ENCODE data around the gene SPOCK1.
A peak's percentile ranks its signal among the peaks of the same experiment; 100 is the strongest.

The SPOCK1 gene

DNA sequence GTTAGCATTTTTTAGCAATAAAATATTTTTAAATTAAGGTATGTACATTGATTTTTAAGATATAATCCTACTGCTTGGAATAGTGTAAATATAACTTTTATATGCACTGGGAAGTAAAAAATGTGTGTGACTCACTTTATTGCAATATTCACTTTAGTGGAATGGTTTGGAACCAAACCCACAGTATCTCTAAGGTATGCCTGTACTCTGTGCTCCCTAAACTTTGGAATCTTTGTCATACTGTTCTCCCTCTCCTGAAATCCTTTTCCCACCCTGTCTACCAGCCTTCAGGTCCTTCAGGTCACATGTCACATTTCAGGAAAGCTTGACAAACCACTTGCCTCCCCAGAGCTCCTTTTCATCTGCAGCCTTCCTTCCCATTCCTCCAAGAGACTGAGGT lies 308.7 kb downstream of the SPOCK1 start:
- Histone ChIP-seq H3K9ac (ENCODE audit: low read length in 5 of 5) (no peak overlapping the region), H3K4me3 (ENCODE audit: low read depth in 1 of 5, low read length in 5 of 5) (no peak overlapping the region), H3K9me3 (ENCODE audit: control insufficient read depth in 5 of 5, low read length in 5 of 5) (no peaks in the 10 kb centered on the region), H3K36me3 (ENCODE audit: control insufficient read depth in 5 of 5, insufficient read depth in 5 of 5, low read length in 5 of 5) (no peaks in the 10 kb centered on the region), H3K4me1 (ENCODE audit: control insufficient read depth in 5 of 5, insufficient read depth in 5 of 5, low read length in 5 of 5) (no peaks in the 10 kb centered on the region), H3K27me3 (ENCODE audit: control insufficient read depth in 5 of 5, insufficient read depth in 4 of 5, low read length in 5 of 5) (no peaks in the 10 kb centered on the region), H3K27ac (ENCODE audit: low read depth, low read length) (no peak overlapping the region)

DNA sequence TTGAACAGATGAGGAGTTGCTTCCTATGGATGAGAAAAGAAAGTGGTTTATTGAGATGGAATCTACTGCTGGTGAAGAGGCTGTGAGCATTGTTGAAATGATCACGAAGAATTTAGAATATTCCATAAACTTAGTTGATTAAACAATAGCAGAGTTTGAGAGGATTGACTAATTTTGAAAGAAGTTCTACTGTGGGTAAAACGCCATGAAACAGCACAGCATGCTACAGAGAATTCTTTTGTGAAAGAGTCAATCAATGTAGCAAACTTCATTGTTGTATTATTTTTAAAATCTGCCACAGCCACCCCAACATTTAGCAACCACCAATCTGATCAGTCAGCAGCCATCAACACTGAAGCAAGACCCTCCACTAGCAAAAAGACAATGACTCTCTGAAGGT lies 309.1 kb downstream of the SPOCK1 start:
- no peak overlapping the region for H3K27ac ChIP-seq (ENCODE audit: low read depth, low read length)
- no peaks in the 10 kb centered on the region for H3K4me1 ChIP-seq (ENCODE audit: control insufficient read depth in 5 of 5, insufficient read depth in 5 of 5, low read length in 5 of 5)
- H3K27me3 ChIP-seq (ENCODE audit: control insufficient read depth in 5 of 5, insufficient read depth in 4 of 5, low read length in 5 of 5), result no peaks in the 10 kb centered on the region
- H3K36me3 ChIP-seq (ENCODE audit: control insufficient read depth in 5 of 5, insufficient read depth in 5 of 5, low read length in 5 of 5), result no peaks in the 10 kb centered on the region
- H3K4me3 ChIP-seq (ENCODE audit: low read depth in 1 of 5, low read length in 5 of 5), result no peak overlapping the region
- no peak overlapping the region for H3K9ac ChIP-seq (ENCODE audit: low read length in 5 of 5)
- no peaks in the 10 kb centered on the region for H3K9me3 ChIP-seq (ENCODE audit: control insufficient read depth in 5 of 5, low read length in 5 of 5)

DNA sequence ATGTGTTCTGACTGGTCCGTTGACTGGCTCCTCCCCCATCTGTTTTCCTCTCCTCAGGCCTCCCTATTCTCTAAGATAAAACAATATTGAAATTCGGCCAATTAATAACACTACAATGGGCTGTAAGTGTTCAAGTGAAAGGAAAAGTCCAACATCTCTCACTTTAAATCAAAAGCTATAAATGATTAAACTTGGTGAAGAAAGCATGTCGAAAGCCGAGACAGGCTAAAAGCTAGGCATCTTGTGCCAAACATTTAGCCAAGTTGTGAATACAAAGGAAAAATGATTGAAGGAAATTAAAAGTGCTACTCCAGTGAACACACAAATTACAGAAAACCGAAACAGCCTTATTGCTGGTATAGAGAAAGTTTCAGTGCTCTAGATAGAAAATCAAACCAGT lies 310.6 kb downstream of the SPOCK1 start:
- Histone ChIP-seq H3K4me1 (ENCODE audit: control insufficient read depth in 5 of 5, insufficient read depth in 5 of 5, low read length in 5 of 5) (no peaks in the 10 kb centered on the region), H3K36me3 (ENCODE audit: control insufficient read depth in 5 of 5, insufficient read depth in 5 of 5, low read length in 5 of 5) (no peaks in the 10 kb centered on the region), H3K27me3 (ENCODE audit: control insufficient read depth in 5 of 5, insufficient read depth in 4 of 5, low read length in 5 of 5) (no peaks in the 10 kb centered on the region), H3K9me3 (ENCODE audit: control insufficient read depth in 5 of 5, low read length in 5 of 5) (no peaks in the 10 kb centered on the region), H3K9ac (ENCODE audit: low read length in 5 of 5) (no peak overlapping the region), H3K27ac (ENCODE audit: low read depth, low read length) (no peak overlapping the region), H3K4me3 (ENCODE audit: low read depth in 1 of 5, low read length in 5 of 5) (no peak overlapping the region)

DNA sequence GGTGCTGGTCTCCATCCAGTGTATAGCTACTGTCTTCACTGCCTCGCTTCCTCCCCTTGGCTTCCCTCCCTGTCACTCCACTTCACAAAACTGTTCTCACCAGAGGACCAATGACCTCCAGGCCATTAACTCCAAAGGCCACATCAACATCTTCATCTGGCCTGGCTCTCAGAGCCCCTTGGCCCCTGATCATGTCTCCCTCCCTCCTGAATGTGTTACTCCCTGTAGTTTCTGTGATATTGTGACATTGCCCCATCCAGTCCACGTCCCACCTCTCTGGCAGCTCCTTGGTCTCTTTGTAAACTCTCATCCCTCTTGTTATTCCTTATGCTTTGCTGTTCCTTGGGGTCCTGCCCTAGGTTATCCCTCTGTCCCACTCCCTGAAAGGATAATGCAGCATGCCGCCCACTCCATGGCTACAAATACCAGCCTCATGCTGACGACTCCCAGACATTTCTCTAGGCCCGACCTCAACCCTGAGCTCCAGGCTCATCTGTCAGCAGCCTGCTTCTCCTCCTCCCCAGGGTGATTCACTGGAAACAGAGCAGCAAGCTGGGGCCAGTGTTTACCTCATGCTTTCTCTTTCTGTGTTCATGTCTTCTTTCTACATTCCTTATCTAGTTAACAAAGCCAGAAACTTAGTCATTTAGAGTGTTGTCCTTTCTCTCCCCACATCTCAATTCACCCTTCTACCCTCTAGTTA lies 312.2 kb downstream of the SPOCK1 start:
- Histone ChIP-seq H3K36me3 (ENCODE audit: control insufficient read depth in 5 of 5, insufficient read depth in 5 of 5, low read length in 5 of 5) (no peaks in the 10 kb centered on the region), H3K27ac (ENCODE audit: low read depth, low read length) (peak overlapping the region; percentile 5), H3K9ac (ENCODE audit: low read length in 5 of 5) (no peak overlapping the region), H3K4me1 (ENCODE audit: control insufficient read depth in 5 of 5, insufficient read depth in 5 of 5, low read length in 5 of 5) (no peaks in the 10 kb centered on the region), H3K27me3 (ENCODE audit: control insufficient read depth in 5 of 5, insufficient read depth in 4 of 5, low read length in 5 of 5) (no peaks in the 10 kb centered on the region), H3K4me3 (ENCODE audit: low read depth in 1 of 5, low read length in 5 of 5) (no peak overlapping the region), H3K9me3 (ENCODE audit: control insufficient read depth in 5 of 5, low read length in 5 of 5) (no peaks in the 10 kb centered on the region)

DNA sequence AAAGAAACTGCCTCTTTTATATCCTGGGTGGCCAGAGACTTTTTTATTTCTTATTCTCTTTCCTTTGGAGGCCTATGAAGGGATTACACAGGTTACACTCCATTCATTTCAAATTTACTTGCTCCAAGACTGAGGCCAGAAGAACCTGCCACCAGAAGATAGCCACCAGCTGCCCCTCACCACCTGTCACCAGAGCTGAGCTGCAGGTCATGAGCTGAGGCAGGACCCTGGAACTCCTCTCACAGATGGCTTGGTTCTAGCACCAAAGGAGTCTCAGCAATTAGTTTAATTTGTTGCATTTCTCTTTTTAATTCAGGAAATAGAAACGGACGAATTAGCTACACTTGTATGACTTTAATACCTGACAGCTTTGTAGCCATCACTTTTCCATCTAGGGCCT lies 313.9 kb downstream of the SPOCK1 start:
- no peak overlapping the region for H3K4me3 ChIP-seq (ENCODE audit: low read depth in 1 of 5, low read length in 5 of 5)
- H3K9ac ChIP-seq (ENCODE audit: low read length in 5 of 5), result no peak overlapping the region
- H3K27me3 ChIP-seq (ENCODE audit: control insufficient read depth in 5 of 5, insufficient read depth in 4 of 5, low read length in 5 of 5), result no peaks in the 10 kb centered on the region
- H3K36me3 ChIP-seq (ENCODE audit: control insufficient read depth in 5 of 5, insufficient read depth in 5 of 5, low read length in 5 of 5), result no peaks in the 10 kb centered on the region
- H3K4me1 ChIP-seq (ENCODE audit: control insufficient read depth in 5 of 5, insufficient read depth in 5 of 5, low read length in 5 of 5), result no peaks in the 10 kb centered on the region
- no peaks in the 10 kb centered on the region for H3K9me3 ChIP-seq (ENCODE audit: control insufficient read depth in 5 of 5, low read length in 5 of 5)
- no peak overlapping the region for H3K27ac ChIP-seq (ENCODE audit: low read depth, low read length)

DNA sequence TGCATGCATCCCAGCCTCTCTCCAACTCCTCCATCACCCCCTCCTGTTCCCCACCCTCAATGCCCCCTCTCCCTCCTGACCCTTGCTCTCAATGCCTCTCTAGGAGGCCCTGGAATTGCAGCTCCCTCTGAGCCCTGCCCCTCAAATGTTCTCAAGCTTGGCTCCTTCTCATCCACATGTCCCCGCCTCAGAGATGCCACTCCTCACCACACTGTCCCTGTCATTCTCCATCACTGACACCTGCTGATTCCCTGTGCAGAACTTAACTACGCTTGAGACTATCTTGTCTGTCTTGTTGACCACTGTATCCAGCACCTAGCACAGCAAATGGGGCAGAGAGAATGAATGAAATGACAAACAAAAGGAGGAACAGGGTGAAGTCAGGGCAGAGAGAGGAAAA lies 314.4 kb downstream of the SPOCK1 start:
- no peaks in the 10 kb centered on the region for H3K9me3 ChIP-seq (ENCODE audit: control insufficient read depth in 5 of 5, low read length in 5 of 5)
- H3K4me1 ChIP-seq (ENCODE audit: control insufficient read depth in 5 of 5, insufficient read depth in 5 of 5, low read length in 5 of 5), result no peaks in the 10 kb centered on the region

DNA sequence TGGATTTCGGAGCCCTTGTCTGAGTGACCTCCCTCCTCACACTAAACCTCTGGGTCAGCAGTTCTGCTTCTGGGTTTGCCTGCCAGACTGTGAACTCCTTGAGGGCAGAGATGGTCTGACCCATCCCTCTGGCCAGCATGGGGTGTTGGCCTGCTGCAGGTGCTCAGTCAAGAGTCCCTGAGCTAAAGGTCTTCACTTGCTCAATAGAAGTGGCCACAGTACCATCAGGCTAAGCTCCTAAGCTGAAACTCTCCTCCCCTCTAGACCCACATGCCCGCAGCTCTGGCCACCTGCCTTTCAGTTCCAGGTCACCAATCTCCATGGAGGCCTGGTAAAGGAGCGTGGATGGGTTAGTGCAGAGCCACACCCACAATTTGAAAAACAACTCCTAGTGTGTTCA lies 316.6 kb downstream of the SPOCK1 start:
- Histone ChIP-seq H3K27me3 (ENCODE audit: control insufficient read depth in 5 of 5, insufficient read depth in 4 of 5, low read length in 5 of 5) (peaks cover 0 to 4% (median 0%) of the 10 kb centered on the region in 5 donors), H3K9me3 (ENCODE audit: control insufficient read depth in 5 of 5, low read length in 5 of 5) (no peaks in the 10 kb centered on the region), H3K4me1 (ENCODE audit: control insufficient read depth in 5 of 5, insufficient read depth in 5 of 5, low read length in 5 of 5) (no peaks in the 10 kb centered on the region), H3K4me3 (ENCODE audit: low read depth in 1 of 5, low read length in 5 of 5) (no peak overlapping the region), H3K9ac (ENCODE audit: low read length in 5 of 5) (no peak overlapping the region), H3K36me3 (ENCODE audit: control insufficient read depth in 5 of 5, insufficient read depth in 5 of 5, low read length in 5 of 5) (no peaks in the 10 kb centered on the region), H3K27ac (ENCODE audit: low read depth, low read length) (no peak overlapping the region)

More for the DNA sequence above, 314.4 kb downstream of the SPOCK1 start:
- no peaks in the 10 kb centered on the region for H3K27me3 ChIP-seq (ENCODE audit: control insufficient read depth in 5 of 5, insufficient read depth in 4 of 5, low read length in 5 of 5)
- no peak overlapping the region for H3K4me3 ChIP-seq (ENCODE audit: low read depth in 1 of 5, low read length in 5 of 5)
- no peak overlapping the region for H3K27ac ChIP-seq (ENCODE audit: low read depth, low read length)
- no peak overlapping the region for H3K9ac ChIP-seq (ENCODE audit: low read length in 5 of 5)
- no peaks in the 10 kb centered on the region for H3K36me3 ChIP-seq (ENCODE audit: control insufficient read depth in 5 of 5, insufficient read depth in 5 of 5, low read length in 5 of 5)

DNA sequence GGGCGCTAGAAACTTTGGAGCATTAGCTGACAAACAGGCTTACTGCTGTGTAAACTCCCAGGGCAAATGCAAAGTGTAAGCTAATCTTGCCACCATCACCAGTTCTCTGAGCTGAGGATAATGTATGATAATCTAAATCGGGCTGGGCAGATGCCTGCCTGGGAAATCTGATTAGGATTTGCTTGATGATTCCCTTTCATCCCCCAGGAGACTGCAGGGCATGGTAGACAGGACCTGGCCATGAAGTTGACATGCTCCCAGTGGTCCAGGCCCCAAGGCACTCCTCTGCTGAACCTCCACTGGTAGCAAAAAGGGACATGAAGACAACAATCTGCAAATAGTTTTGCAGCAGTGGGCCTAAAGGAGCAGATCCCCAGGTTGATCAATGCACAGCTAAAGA lies 317.5 kb downstream of the SPOCK1 start:
- Histone ChIP-seq H3K27ac (ENCODE audit: low read depth, low read length) (no peak overlapping the region), H3K9ac (ENCODE audit: low read length in 5 of 5) (no peak overlapping the region)

DNA sequence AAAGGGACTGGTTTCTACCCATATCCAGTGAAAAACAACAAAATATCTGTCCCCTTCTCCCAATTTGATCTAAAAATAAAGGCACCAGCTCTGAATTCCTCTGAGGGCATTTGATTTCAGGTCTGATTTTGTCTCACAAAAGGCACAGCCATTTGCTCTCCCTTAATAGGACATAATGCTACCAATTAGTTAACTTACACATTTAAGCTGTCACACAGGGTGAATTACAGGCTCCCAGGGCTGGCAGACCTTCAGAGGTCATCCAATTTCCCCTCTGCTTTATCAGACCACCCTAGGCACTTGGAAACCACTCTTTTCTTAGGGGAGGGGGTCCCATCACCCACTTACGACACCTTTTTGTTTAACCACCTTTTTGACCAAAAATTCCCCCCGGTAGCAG lies 319.9 kb downstream of the SPOCK1 start:
- Histone ChIP-seq H3K9ac (ENCODE audit: low read length in 5 of 5) (no peak overlapping the region), H3K27ac (ENCODE audit: low read depth, low read length) (no peak overlapping the region), H3K9me3 (ENCODE audit: control insufficient read depth in 5 of 5, low read length in 5 of 5) (no peaks in the 10 kb centered on the region), H3K4me1 (ENCODE audit: control insufficient read depth in 5 of 5, insufficient read depth in 5 of 5, low read length in 5 of 5) (no peaks in the 10 kb centered on the region), H3K27me3 (ENCODE audit: control insufficient read depth in 5 of 5, insufficient read depth in 4 of 5, low read length in 5 of 5) (peaks cover 0 to 4% (median 0%) of the 10 kb centered on the region in 5 donors), H3K4me3 (ENCODE audit: low read depth in 1 of 5, low read length in 5 of 5) (no peak overlapping the region), H3K36me3 (ENCODE audit: control insufficient read depth in 5 of 5, insufficient read depth in 5 of 5, low read length in 5 of 5) (no peaks in the 10 kb centered on the region)

More for the DNA sequence above, 317.5 kb downstream of the SPOCK1 start:
- Histone ChIP-seq H3K27me3 (ENCODE audit: control insufficient read depth in 5 of 5, insufficient read depth in 4 of 5, low read length in 5 of 5) (peaks cover 0 to 4% (median 0%) of the 10 kb centered on the region in 5 donors), H3K4me1 (ENCODE audit: control insufficient read depth in 5 of 5, insufficient read depth in 5 of 5, low read length in 5 of 5) (no peaks in the 10 kb centered on the region), H3K36me3 (ENCODE audit: control insufficient read depth in 5 of 5, insufficient read depth in 5 of 5, low read length in 5 of 5) (no peaks in the 10 kb centered on the region), H3K4me3 (ENCODE audit: low read depth in 1 of 5, low read length in 5 of 5) (no peak overlapping the region), H3K9me3 (ENCODE audit: control insufficient read depth in 5 of 5, low read length in 5 of 5) (no peaks in the 10 kb centered on the region)

DNA sequence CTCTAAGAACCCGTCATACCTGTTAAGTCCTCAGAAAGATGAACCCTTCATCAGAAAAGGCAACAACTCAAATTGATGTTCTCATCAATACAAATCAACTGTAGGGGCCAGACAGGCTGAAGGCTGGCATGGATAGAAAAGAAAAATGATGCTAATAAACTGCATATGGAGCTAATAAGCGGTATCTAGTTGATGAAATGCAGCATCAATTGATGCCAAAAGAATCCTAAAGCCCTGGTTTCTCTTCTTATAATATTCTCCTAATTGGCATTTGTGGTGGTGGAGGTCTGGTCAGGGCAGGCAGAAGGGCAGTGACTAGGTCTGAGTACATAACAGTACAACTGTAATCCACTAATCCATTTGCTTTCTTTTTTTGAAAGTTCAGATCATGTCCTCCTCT lies 322.5 kb downstream of the SPOCK1 start:
- no peaks in the 10 kb centered on the region for H3K4me1 ChIP-seq (ENCODE audit: control insufficient read depth in 5 of 5, insufficient read depth in 5 of 5, low read length in 5 of 5)
- no peak overlapping the region for H3K4me3 ChIP-seq (ENCODE audit: low read depth in 1 of 5, low read length in 5 of 5)
- H3K36me3 ChIP-seq (ENCODE audit: control insufficient read depth in 5 of 5, insufficient read depth in 5 of 5, low read length in 5 of 5), result no peaks in the 10 kb centered on the region
- H3K9me3 ChIP-seq (ENCODE audit: control insufficient read depth in 5 of 5, low read length in 5 of 5), result no peaks in the 10 kb centered on the region
- no peak overlapping the region for H3K27ac ChIP-seq (ENCODE audit: low read depth, low read length)
- no peak overlapping the region for H3K9ac ChIP-seq (ENCODE audit: low read length in 5 of 5)
- peaks cover 0 to 4% (median 0%) of the 10 kb centered on the region in 5 donors for H3K27me3 ChIP-seq (ENCODE audit: control insufficient read depth in 5 of 5, insufficient read depth in 4 of 5, low read length in 5 of 5)
